Calu3 (cell line): ENCODE data around the gene PRDM9. TPM values are rescaled to one million over a fixed set of nuclear protein-coding genes. Genes with fewer than 3 reads are reported as not detected.
"Not testable (repeated sequence)": the region's sequence is repeated elsewhere in the genome, so short reads cannot be mapped to it uniquely, and the experiment has no call there.

Experiments
- BruUV-seq: library from RNA; stranded (reverse); fragments of 400-500 nt; replicated peaks from 2 replicates; lab custom pipeline; 2021; lab: Mats Ljungman, UMichigan
- CTCF ChIA-PET: fragments of 300-600 bp; sonication (Branson Sonifier 250); formaldehyde crosslinking; loops from one replicate; lab custom pipeline; 2022; ENCODE audit warnings: antibody characterized with exemption; lab: Charles Lee
- DNase-seq: peaks from one replicate; pipeline ENCODE4 v3.0.0; 2022
- H3K27ac Mint-ChIP-seq: one replicate; pipeline ENCODE4 v1.8.0; 2022; ENCODE audit warnings: mixed read lengths; ENCODE audit not compliant: unreplicated experiment
- H3K27me3 Mint-ChIP-seq: one replicate; pipeline ENCODE4 v1.8.0; 2022; ENCODE audit warnings: mixed read lengths; ENCODE audit not compliant: unreplicated experiment
- H3K36me3 Mint-ChIP-seq: one replicate; pipeline ENCODE4 v1.8.0; 2022; ENCODE audit warnings: mild to moderate bottlenecking, moderate library complexity, mixed read lengths; ENCODE audit not compliant: insufficient read depth, unreplicated experiment
- H3K4me1 Mint-ChIP-seq: one replicate; pipeline ENCODE4 v1.8.0; 2022; ENCODE audit warnings: mild to moderate bottlenecking, low read depth, mixed read lengths; ENCODE audit not compliant: unreplicated experiment
- H3K4me3 Mint-ChIP-seq: one replicate; pipeline ENCODE4 v1.8.0; 2022; ENCODE audit warnings: mild to moderate bottlenecking, low read depth, moderate library complexity, mixed read lengths; ENCODE audit not compliant: unreplicated experiment
- H3K9me3 Mint-ChIP-seq: one replicate; pipeline ENCODE4 v1.8.0; 2022; ENCODE audit warnings: low read depth, mixed read lengths; ENCODE audit not compliant: unreplicated experiment
- CTCF ChIP-seq: fragments of 200-600 bp; IDR thresholded peaks from one replicate; pipeline ENCODE4 v1.8.0; 2022; ENCODE audit warnings: antibody characterized with exemption; ENCODE audit not compliant: unreplicated experiment
- intact Hi-C: fragments of 100-400 bp; cut with micrococcal nuclease; formaldehyde crosslinking; loops from one replicate; pipeline ENCODE4 v1.10.0; 2022; ENCODE audit not compliant: unreplicated experiment
- total RNA-seq: library from RNA; stranded (reverse); gene quantifications from 2 replicates; pipeline ENCODE4 v1.2.3, GENCODE V29; 2022

PRDM9 gene
- total RNA-seq, 1 experiment from 2014 or later = not detected

GRCh38 chr5:23490993-23491392 is 16.4 kb upstream of the PRDM9 start:
- no peak overlapping the region for H3K27ac Mint-ChIP-seq
- DNase-seq = no peak
- no peaks in the 10 kb centered on the region for H3K27me3 Mint-ChIP-seq
- H3K9me3 Mint-ChIP-seq = peaks cover 7% of the 10 kb centered on the region
- no peaks in the 10 kb centered on the region for H3K36me3 Mint-ChIP-seq
- no peak for TF ChIP-seq CTCF
- CTCF ChIA-PET = no interaction called here
- intact Hi-C loops = no loop called here
- no peak overlapping the region for H3K4me3 Mint-ChIP-seq
- no TSS peak for BruUV-seq
- no peaks in the 10 kb centered on the region for H3K4me1 Mint-ChIP-seq

- Mint-ChIP-seq H3K27me3 (no peaks in the 10 kb centered on the region), H3K4me3 (no peak overlapping the region), H3K9me3 (peaks cover 5% of the 10 kb centered on the region), H3K4me1 (no peaks in the 10 kb centered on the region), H3K36me3 (no peaks in the 10 kb centered on the region), H3K27ac (no peak overlapping the region)
- BruUV-seq = no TSS peak
- no peak for DNase-seq
- TF ChIP-seq CTCF = no peak
- CTCF ChIA-PET = no interaction called here
- intact Hi-C loops = no loop called here
Measured at GRCh38 chr5:23494558-23494957, 12.9 kb upstream of the PRDM9 start.

GRCh38 chr5:23496576-23496975 is 10.8 kb upstream of the PRDM9 start:
- no TSS peak for BruUV-seq
- no peak overlapping the region for H3K4me3 Mint-ChIP-seq
- peaks cover 6% of the 10 kb centered on the region for H3K9me3 Mint-ChIP-seq
- H3K27ac Mint-ChIP-seq = no peak overlapping the region
- CTCF ChIA-PET = no interaction called here
- H3K27me3 Mint-ChIP-seq = no peaks in the 10 kb centered on the region
- no peak for TF ChIP-seq CTCF
- H3K4me1 Mint-ChIP-seq = no peaks in the 10 kb centered on the region
- no peaks in the 10 kb centered on the region for H3K36me3 Mint-ChIP-seq
- intact Hi-C loops = no loop called here
- DNase-seq = no peak

- DNase-seq = no peak
Measured at GRCh38 chr5:23506329-23507236, 826 bp upstream of the PRDM9 start.

GRCh38 chr5:23510434-23510833 is 3.0 kb downstream of the PRDM9 start:
- H3K27ac Mint-ChIP-seq, intact Hi-C loops, H3K9me3 Mint-ChIP-seq, CTCF ChIA-PET, BruUV-seq, H3K27me3 Mint-ChIP-seq, H3K4me1 Mint-ChIP-seq, DNase-seq, H3K36me3 Mint-ChIP-seq, H3K4me3 Mint-ChIP-seq: not testable (repeated sequence)

More at GRCh38 chr5:23506329-23507236, 826 bp upstream of the PRDM9 start:
- Mint-ChIP-seq H3K36me3 (no peaks in the 10 kb centered on the region), H3K4me3 (no peak overlapping the region), H3K4me1 (no peaks in the 10 kb centered on the region), H3K27ac (no peak overlapping the region), H3K27me3 (no peaks in the 10 kb centered on the region), H3K9me3 (peaks cover 8% of the 10 kb centered on the region)
- no peak for TF ChIP-seq CTCF
- intact Hi-C loops = no loop called here
- CTCF ChIA-PET = no interaction called here
- no TSS peak for BruUV-seq
